GM21576 (cell line): Measurements from ENCODE around the gene GPR39.
"Not testable (repeated sequence)": the region's sequence is repeated elsewhere in the genome, so short reads cannot be mapped to it uniquely, and the experiment has no call there.

ENCODE experiments used
- ATAC-seq: cut with Tn5 transposase; IDR thresholded peaks from one replicate; pipeline ENCODE4 v1.9.1; 2021; ENCODE audit warnings: mild to moderate bottlenecking, moderate library complexity; ENCODE audit not compliant: unreplicated experiment

GPR39 gene

GRCh38 chr2:132416723-132417395 lies at the start of gene GPR39:
Gene GPR39 (plus strand): TSS chr2:132416805.
- ATAC-seq, result no peak

- no peak for ATAC-seq
Observed at GRCh38 chr2:132368191-132368590, 48.4 kb upstream of the GPR39 start.

GRCh38 chr2:132372276-132372675 lies 44.3 kb upstream of the GPR39 start:
- no peak for ATAC-seq

- no peak for ATAC-seq
Observed at GRCh38 chr2:132373391-132374135, 43.0 kb upstream of the GPR39 start.

DNA sequence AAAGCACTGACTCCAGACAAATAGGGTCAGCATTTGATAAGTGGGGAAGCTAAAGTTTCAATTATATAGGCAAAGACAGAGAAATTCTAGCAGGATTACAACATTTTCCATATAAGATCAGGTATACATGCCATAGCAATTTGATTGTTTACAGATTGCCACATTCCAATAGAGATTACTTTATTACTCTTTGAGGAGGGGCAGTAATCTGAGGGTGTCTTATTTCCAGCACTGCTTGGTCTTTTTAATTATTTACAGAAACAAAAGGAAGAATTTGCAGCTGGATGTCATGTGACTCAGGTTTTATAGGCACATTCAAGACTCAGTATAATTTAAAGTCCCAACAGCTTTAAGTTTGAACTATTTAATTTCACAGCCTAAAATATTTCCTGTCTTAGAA lies 42.5 kb upstream of the GPR39 start:
- ATAC-seq, result no peak

DNA sequence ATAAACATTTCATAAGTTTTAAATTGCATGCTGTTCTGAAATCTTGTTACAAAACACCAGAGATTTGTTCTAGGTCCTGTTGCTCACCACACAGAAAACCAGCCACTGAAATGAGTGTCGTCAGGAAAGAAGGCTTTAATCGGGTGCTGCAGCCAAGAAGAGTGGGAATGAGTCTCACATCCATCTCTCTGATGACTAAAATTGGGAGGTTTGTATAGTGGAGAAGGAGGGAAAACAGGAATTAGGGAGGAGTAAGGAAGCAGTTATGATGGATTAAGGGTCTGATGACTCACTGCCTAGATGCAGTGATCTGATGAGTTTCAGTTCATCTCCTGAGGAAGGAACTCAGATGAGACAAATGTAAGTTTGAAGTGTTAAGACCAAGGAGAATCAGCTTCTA lies 42.1 kb upstream of the GPR39 start:
- ATAC-seq, result no peak

DNA sequence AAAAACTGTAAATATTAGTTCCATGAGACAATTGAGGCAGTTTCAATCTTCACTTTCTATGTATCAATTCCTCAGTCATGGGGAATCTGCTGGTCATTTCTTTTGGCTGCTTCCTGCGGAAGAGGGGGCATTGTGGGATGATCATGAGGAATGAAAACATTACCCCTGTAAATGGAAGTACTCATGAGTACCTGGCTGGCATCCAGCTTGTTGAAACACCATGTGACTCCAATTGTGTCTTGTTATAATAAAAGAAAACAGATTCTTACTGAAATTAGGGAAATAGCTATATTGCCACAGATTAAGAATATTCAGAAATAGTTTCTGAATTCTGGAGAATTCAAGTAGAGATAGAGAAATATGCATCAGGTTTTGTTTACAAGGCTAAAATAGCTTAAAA lies 41.6 kb upstream of the GPR39 start:
- no peak for ATAC-seq

GRCh38 chr2:132381376-132381775 lies 35.2 kb upstream of the GPR39 start:
- ATAC-seq, result no peak

GRCh38 chr2:132383956-132384355 lies 32.6 kb upstream of the GPR39 start:
- ATAC-seq, result no peak

GRCh38 chr2:132384491-132385151 lies 32.0 kb upstream of the GPR39 start:
- ATAC-seq, result no peak

GRCh38 chr2:132387126-132387525 lies 29.5 kb upstream of the GPR39 start:
- no peak for ATAC-seq

GRCh38 chr2:132390076-132390475 lies 26.5 kb upstream of the GPR39 start:
- ATAC-seq, result no peak

DNA sequence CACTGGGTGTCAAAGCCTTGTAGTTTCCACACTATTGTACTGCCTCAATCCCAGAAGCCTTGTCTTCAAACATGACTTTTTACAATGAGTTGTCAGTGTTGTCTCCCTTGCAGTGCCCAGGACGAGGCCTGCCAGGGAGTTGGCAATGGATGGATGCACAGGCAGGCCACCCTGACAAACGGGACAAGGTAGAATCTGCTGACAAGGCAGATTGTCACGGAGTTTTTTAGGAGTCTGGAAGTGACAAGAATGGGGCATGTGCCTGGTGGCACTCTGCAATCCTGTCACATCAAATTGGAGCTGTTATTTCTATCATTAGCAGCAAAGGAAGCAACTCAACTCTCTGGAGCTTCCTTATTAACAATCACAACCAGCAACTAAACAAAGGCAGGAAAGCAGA lies 25.2 kb upstream of the GPR39 start:
- ATAC-seq, result no peak

DNA sequence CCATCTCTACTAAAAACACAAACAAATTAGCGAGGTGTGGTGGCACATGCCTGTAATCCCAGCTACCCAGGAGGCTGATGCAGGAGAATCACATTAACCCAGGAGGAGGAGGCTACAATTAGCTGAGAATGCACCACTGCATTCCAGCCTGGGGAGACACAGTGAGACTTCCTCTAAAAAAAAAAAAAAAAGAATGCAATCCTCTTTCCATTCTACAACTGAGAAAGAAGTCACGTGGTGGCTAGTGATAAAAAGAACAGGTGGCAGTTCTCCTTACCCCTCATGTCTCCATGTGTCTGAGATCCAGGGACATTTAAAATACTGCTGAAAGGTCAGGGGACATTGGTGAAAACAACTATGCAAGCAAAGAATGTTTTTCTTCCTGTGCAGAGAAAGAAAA lies 24.4 kb upstream of the GPR39 start:
- ATAC-seq, result no peak

DNA sequence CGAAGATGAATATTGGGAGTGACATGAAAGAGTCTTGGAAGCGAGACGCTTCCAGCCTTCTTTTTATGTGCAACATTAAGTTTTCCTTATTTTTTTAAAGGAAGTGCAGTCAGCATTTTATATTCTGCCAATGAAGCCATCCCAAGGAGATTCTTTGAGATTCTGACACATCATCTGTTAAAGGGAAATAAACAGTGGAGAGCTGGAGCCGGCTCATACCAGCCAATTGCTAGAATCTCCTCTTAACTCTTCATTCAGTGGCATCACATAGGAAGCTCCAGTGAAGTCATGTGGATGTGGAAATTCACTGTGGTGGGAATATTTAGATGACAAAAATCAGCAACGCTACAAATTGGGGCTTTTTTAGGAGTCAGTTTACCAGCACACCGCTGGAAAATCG lies 23.7 kb upstream of the GPR39 start:
- no peak for ATAC-seq

- not testable (repeated sequence) for ATAC-seq
Observed at GRCh38 chr2:132397042-132397441, 19.6 kb upstream of the GPR39 start.

DNA sequence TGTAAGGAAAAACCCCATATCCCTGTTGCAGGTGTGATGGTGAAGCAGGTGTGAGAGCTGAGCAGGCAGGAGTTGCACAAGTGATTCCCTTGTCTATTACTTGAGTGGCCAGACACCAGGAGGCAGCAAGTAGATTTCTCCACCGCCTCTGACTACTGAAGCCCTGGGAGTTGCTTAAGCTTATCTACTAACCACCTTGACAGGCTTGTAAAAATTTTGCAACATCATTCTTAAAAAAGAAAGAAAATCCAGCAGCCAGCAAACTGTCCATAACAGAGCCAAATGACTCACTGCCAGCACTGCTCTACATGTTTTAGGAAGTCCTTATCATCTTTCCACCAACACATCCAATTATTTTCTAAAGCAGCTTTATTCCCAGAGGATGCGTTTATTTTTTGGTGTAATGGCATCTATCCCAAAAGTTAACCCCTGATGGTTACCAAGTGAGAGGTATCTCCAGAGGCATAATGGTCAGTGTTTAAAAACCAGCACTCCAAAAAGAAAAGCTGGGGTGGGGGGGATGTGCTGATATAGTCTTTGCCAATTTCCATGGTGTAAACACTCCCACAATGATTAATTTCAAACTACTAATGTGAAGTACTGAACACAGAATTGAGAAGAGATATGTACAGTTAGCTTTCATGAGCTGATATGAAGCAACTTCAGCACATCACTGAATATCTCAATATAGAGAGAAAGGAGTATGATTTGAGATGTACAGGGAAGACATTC lies 16.3 kb upstream of the GPR39 start:
- no peak for ATAC-seq

- no peak for ATAC-seq
Observed at GRCh38 chr2:132400901-132401240, 15.7 kb upstream of the GPR39 start.

- ATAC-seq, result no peak
Observed at GRCh38 chr2:132401326-132401725, 15.3 kb upstream of the GPR39 start.

DNA sequence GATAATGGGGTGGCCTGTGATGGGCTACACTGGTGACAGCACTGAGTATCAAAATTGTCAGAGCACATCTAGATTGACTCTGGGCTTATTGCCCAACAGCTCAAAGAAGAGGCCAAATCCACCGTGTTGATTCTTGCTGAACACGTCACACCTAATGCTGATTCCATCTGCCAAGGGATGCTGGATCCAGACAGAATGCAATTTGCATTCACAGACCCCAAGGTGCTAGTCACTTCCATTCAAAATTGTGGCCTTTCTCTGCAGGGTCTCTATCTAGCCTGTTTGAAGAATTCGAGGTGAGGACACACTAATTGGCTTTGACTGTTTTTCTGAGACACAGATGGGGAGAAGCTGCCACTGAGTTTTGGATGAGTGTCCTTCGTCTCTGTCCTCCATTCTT lies 13.5 kb upstream of the GPR39 start:
- ATAC-seq, result no peak

- ATAC-seq, result no peak
Observed at GRCh38 chr2:132404056-132404455, 12.5 kb upstream of the GPR39 start.

GRCh38 chr2:132407784-132408183 lies 8.8 kb upstream of the GPR39 start:
- ATAC-seq, result no peak
